ENCODE data around the gene CDC123.

DNA sequence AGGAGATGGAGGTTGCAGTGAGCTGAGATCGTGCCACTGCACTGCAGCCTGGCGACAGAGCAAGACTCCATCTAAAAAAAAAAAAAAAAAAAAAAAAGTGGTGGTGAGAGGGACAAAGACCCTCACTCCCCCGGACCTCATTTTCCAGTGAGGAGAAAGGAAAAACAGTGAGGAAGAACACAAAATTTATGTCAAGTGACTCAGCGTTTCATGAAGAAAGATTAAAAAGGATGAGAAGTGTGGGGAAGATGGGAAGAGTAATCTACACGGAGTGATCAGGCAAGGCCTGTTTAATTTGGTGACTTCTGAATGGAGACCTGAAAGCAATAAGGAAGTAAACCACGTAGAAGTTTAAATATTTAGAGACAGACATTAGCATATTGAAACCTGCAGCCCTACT is 7.3 kb upstream of the CDC123 start:
- no peak for TF ChIP-seq CTCF (IDR thresholded peaks at IDR 0.05 in 2 of 3, conservative IDR thresholded peaks at IDR 0.05 in 1 of 3; ENCODE audit: borderline replicate concordance in 1 of 3, insufficient read depth in 1 of 3, low read depth in 2 of 3, low read length in 2 of 3)
- TF ChIP-seq ZNF274 (IDR thresholded peaks at IDR 0.05; ENCODE audit: low read depth, low read length) = no peak
- no peak for TF ChIP-seq EGR1 (IDR thresholded peaks at IDR 0.05; ENCODE audit: low read depth)
- TF ChIP-seq, protein P1, sequence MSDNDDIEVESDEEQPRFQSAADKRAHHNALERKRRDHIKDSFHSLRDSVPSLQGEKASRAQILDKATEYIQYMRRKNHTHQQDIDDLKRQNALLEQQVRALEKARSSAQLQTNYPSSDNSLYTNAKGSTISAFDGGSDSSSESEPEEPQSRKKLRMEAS (IDR thresholded peaks at IDR 0.05) = no peak
- no peak for TF ChIP-seq SRF (IDR thresholded peaks at IDR 0.05; ENCODE audit: low read depth)

Measured in HCT116 (cell line).